ENCODE data around the gene VTI1A. TPM values are rescaled to one million over a fixed set of nuclear protein-coding genes. Genes with fewer than 3 reads are reported as not detected.

The VTI1A gene
- total and polyA plus RNA-seq, 2 of the 13 experiments (the other 11 are each of a cell fraction or from before 2014, with no cell fraction given) = 11.7 to 32.7 TPM

DNA sequence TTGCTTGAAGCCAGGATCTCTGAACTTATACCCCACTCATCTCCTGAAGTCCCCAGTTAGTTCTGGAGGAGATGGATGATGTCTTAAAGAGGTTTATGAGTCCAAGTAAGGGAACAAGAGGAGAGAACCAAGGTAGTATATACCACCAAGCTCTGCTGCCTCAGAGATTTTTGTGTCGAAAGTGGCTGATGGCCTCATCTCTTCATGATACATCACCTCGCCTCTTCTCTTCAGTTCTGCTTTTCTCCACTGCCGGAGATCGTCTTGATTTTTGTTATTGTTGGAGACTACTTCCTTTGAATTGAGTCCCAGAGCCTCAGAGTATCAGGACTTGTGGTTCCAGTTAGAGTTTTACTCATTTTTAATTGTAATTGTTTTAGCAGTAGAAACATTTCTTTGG is 1.9 kb downstream of the VTI1A start (continued):
- TF ChIP-seq, protein P1, sequence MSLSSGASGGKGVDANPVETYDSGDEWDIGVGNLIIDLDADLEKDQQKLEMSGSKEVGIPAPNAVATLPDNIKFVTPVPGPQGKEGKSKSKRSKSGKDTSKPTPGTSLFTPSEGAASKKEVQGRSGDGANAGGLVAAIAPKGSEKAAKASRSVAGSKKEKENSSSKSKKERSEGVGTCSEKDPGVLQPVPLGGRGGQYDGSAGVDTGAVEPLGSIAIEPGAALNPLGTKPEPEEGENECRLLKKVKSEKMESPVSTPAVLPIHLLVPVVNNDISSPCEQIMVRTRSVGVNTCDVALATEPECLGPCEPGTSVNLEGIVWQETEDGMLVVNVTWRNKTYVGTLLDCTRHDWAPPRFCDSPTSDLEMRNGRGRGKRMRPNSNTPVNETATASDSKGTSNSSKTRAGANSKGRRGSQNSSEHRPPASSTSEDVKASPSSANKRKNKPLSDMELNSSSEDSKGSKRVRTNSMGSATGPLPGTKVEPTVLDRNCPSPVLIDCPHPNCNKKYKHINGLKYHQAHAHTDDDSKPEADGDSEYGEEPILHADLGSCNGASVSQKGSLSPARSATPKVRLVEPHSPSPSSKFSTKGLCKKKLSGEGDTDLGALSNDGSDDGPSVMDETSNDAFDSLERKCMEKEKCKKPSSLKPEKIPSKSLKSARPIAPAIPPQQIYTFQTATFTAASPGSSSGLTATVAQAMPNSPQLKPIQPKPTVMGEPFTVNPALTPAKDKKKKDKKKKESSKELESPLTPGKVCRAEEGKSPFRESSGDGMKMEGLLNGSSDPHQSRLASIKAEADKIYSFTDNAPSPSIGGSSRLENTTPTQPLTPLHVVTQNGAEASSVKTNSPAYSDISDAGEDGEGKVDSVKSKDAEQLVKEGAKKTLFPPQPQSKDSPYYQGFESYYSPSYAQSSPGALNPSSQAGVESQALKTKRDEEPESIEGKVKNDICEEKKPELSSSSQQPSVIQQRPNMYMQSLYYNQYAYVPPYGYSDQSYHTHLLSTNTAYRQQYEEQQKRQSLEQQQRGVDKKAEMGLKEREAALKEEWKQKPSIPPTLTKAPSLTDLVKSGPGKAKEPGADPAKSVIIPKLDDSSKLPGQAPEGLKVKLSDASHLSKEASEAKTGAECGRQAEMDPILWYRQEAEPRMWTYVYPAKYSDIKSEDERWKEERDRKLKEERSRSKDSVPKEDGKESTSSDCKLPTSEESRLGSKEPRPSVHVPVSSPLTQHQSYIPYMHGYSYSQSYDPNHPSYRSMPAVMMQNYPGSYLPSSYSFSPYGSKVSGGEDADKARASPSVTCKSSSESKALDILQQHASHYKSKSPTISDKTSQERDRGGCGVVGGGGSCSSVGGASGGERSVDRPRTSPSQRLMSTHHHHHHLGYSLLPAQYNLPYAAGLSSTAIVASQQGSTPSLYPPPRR (CRISPR knock-in tag; IDR thresholded peaks at IDR 0.05; ENCODE audit: borderline replicate concordance) = no peak
- TF ChIP-seq ATM (IDR thresholded peaks at IDR 0.05; ENCODE audit: borderline replicate concordance) = no peak
- TF ChIP-seq ZNF550 (CRISPR knock-in tag; IDR thresholded peaks at IDR 0.05; ENCODE audit: borderline replicate concordance) = no peak
- TF ChIP-seq ZNF563 (CRISPR knock-in tag; IDR thresholded peaks at IDR 0.05) = no peak
- TF ChIP-seq, protein P2, sequence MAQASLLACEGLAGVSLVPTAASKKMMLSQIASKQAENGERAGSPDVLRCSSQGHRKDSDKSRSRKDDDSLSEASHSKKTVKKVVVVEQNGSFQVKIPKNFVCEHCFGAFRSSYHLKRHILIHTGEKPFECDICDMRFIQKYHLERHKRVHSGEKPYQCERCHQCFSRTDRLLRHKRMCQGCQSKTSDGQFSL (CRISPR knock-in tag; IDR thresholded peaks at IDR 0.05) = no peak

- no peak overlapping the region for H3K9ac ChIP-seq (ENCODE audit: insufficient read depth, low read depth, low read length)
- 73% methylated on average over 3 of the region's 3 CpGs for WGBS (ENCODE audit: low lambda C conversion rate)
- H2AFZ ChIP-seq (ENCODE audit: low read length) = no peak overlapping the region
- intact Hi-C loops (cut with micrococcal nuclease; ENCODE audit: unreplicated experiment) (no loop called here), in situ Hi-C loops (cut with HindIII; ENCODE audit: extremely low pct_ligation_motif_present, low pct_unique_long_range_greater_than_20kb) (no loop called here)
- DNase-seq (ENCODE audit: low spot score) (no peak), FAIRE-seq (no peak), ATAC-seq (no peak)
- ChIA-PET CTCF (ENCODE audit: low intra/inter-chr PET ratio, low total read pairs) (no interaction called here), POLR2A (no interaction called here)
- peaks cover 17% of the 10 kb centered on the region for H3K79me2 ChIP-seq (ENCODE audit: insufficient read depth, low read length)
- peaks cover 0 to 1% of the 10 kb centered on the region in 2 experiments; a peak in 1 of 5 replicates for H3K36me3 ChIP-seq (replicated peaks in 1 of 2; ENCODE audit: control insufficient read depth in 1 of 2, insufficient read depth in 2 of 2, low read length in 2 of 2)
- no peaks in the 10 kb centered on the region for H3K9me3 ChIP-seq (ENCODE audit: low read length)
- no peak overlapping the region for H3K4me2 ChIP-seq (ENCODE audit: low read depth, low read length)
- no TSS peak for BruUV-seq (replicated peaks)
- H3K27ac ChIP-seq (ENCODE audit: extremely low read length, insufficient read depth, low read length) = no peak overlapping the region
- H4K20me1 ChIP-seq (ENCODE audit: insufficient read depth, low read length) = no peaks in the 10 kb centered on the region
- no peaks in the 10 kb centered on the region for H3K27me3 ChIP-seq (ENCODE audit: control insufficient read depth in 1 of 2, insufficient read depth in 2 of 2, low read length in 2 of 2)
- no peak for TF ChIP-seq SIX1 (CRISPR knock-in tag; IDR thresholded peaks at IDR 0.05; ENCODE audit: borderline replicate concordance)
- peak; percentile 56 for TF ChIP-seq PCBP2 (optimal IDR thresholded peaks at IDR 0.05; ENCODE audit: low read depth, low read length, poor library complexity, severe bottlenecking)
- no peak for TF ChIP-seq SETDB1 (CRISPR knock-in tag; IDR thresholded peaks at IDR 0.05; ENCODE audit: borderline replicate concordance)
- no peak for TF ChIP-seq HHEX (CRISPR knock-in tag; IDR thresholded peaks at IDR 0.05)
- TF ChIP-seq HNRNPK (IDR thresholded peaks at IDR 0.05; ENCODE audit: low read depth, low read length, poor library complexity, severe bottlenecking) = peak; percentile 97
- peak; percentile 85 for TF ChIP-seq PCBP1 (IDR thresholded peaks at IDR 0.05; ENCODE audit: borderline replicate concordance, low read depth, low read length)
- TF ChIP-seq NAIF1 (CRISPR knock-in tag; IDR thresholded peaks at IDR 0.05; ENCODE audit: borderline replicate concordance) = no peak
- H3K4me1 ChIP-seq (ENCODE audit: insufficient read depth, low read length) = no peaks in the 10 kb centered on the region
- no peak overlapping the region for H3K4me3 ChIP-seq (replicated peaks in 1 of 3; ENCODE audit: insufficient read depth in 1 of 3, low read depth in 2 of 3, low read length in 3 of 3)
These were observed 8.1 kb downstream of the VTI1A start for GRCh38 chr10:112454910-112455779.

Data from HepG2 (cell line).